NB4 (cell line): ENCODE data around the gene STAB2.

Experiments
- DNase-seq: peaks from one replicate; pipeline ENCODE4 v3.0.0; 2010; ENCODE audit warnings: low read depth
- H3K4me3 ChIP-seq: one replicate; pipeline ENCODE4 v1.5.1; 2011; ENCODE audit warnings: mild to moderate bottlenecking, low read depth, low read length, moderate library complexity
- CTCF ChIP-seq: IDR thresholded peaks from one replicate; pipeline ENCODE4 v1.5.1; 2012; ENCODE audit warnings: low read depth, low read length
- MYC ChIP-seq: IDR thresholded peaks from 2 replicates; pipeline ENCODE4 v1.6.1; 2011; ENCODE audit warnings: low read depth, low read length
- POLR2A ChIP-seq: IDR thresholded peaks from 2 replicates; pipeline ENCODE4 v1.6.1; 2011; ENCODE audit warnings: mild to moderate bottlenecking; ENCODE audit not compliant: insufficient read length; ENCODE audit errors: extremely low read depth
- TF ChIP-seq, protein P1 (sequence below): IDR thresholded peaks from 2 replicates; pipeline ENCODE4 v1.6.1; 2011; ENCODE audit warnings: low read depth, low read length

STAB2 gene

GRCh38 chr12:103768467-103769123 lies 181.5 kb downstream of the STAB2 start:
- TF ChIP-seq, protein P1, sequence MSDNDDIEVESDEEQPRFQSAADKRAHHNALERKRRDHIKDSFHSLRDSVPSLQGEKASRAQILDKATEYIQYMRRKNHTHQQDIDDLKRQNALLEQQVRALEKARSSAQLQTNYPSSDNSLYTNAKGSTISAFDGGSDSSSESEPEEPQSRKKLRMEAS: no peak
- TF ChIP-seq CTCF (no peak), MYC (no peak), POLR2A (no peak)
- no peak overlapping the region for H3K4me3 ChIP-seq
- peak; percentile 55 for DNase-seq

DNA sequence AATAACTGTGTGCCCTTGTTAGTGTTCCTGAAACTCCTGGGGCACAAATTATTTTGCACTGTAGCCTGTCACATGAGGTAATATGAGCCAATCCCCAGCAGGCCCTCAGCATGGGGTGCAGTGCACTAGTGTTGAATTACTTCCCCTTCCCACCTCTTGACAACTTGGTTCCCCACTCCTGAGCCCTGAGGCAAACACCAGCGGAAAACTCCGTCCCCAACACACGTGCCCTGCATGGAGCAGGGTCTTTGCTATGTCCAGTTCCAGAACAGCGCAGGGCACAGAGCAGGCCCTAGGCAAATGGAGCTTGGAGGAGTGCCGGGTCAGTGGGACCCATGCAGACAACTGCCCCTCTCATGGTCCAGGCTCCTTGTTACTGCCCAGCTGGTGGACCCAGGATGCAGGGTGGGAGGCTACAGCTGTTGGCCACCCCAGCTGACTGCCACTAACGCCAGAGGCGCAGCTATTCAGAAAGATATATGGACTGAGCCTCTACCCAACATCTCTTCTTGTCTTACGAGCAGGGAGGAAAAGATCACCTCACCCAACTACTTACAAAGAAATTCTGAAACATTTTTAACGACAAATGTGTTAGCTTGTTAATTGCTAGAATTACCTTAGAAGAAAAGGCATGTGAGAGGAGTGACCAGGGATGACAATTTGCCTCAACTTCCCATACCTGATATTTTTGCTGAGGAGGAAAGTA lies 182.3 kb downstream of the STAB2 start:
- no peak overlapping the region for H3K4me3 ChIP-seq
- TF ChIP-seq CTCF (no peak), POLR2A (no peak), MYC (0 out of 2 replicates have a peak, but pooled peaks have one; percentile 46)
- TF ChIP-seq, protein P1: peak; percentile 77
- peak; percentile 63 for DNase-seq

DNA sequence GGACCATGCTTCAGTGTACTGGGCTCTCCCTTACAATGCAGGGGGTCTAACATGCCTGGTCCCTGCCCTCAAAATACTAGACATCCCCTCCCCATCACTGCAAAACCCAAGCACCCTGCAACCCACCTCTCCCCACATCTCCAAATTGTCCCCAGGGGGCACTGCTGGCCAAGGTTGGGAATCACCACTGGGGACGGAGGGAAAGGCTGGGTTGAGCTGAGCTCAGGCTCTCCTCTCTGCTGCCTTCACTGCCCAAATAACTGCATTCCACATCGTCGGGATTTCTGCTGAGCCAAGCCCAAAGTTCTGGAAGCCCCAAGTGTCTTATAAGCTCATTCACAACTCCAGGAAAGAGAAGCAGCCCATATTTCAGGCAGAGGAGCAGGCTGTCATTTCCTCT lies 184.4 kb downstream of the STAB2 start:
- no peak overlapping the region for H3K4me3 ChIP-seq
- TF ChIP-seq MYC (no peak), POLR2A (no peak), CTCF (peak; percentile 33)
- TF ChIP-seq, protein P1: no peak
- peak; percentile 52 for DNase-seq

DNA sequence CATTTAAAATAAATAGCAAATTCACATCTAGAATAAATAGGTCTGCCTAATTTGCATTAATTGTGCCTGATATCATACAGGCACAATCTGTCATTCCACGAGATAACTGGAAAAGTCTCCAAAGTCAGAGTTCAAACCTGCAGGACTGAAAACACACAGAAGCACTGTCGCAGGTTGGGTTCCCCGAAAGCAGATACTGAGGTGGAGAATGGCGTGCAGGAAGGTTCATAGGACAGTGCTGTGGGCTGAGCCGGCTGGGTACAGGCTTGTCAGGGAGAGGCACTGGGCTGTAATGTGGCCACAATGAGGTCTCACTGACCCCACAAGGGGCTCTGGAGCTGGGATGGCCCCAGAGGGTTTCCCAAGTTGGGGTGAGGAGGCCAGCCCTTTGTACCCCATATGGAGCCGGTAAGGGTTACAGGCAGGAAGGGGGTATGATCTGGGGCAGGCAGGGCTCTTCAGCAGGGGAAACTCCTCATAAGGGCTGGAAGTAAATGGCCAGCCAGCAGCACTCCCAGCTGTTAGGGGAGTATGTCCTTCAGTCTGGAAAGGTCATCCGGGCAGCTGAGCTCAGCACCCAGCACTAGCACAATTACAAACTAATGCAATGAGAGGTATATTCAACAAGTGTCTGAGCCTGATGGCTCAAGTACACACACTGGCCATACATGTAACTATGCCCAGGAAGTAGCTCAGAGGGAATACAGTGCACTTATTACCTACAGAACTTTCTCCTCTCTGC lies 185.5 kb downstream of the STAB2 start:
- TF ChIP-seq, protein P1: no peak
- TF ChIP-seq MYC (no peak), POLR2A (no peak), CTCF (no peak)
- DNase-seq: no peak
- no peak overlapping the region for H3K4me3 ChIP-seq

DNA sequence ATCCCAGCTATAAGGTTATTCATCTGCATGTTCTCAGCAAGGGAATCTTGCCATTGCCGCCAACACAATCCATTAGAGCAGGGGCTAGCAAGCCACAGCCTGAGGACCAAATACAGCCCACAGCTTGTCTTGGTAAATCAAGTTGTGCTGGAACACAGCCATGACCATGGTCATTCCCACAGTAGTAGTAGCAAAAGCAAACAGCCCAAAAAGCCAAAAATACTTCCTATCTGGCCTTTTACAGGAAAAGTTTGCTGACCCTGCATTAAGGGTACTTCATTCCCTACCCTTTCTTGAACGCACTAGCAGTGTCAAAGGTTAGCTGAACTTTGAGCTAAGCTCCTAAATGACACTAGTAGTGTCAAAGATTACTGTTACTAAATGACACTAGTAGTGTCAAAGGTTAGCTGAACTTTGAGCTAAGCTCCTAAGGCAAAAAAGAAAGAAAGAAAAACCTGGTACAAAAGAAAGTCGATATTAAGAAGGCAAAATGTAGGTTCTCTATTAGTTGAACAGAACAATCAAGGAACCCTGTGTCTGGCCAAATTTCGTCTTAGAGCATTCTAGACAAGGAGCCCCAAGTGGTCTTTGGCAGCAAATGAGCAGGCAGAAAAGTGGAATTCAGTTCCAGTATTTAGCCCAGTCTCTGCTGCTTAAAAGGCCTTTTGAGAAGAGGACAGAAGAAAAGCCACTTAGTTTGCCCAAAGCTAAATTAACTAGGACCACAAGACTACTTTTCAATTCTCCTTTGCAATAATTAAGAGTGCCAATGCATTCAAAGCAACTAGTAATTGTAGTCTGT lies 186.2 kb downstream of the STAB2 start:
- DNase-seq: no peak
- no peak overlapping the region for H3K4me3 ChIP-seq
- TF ChIP-seq, protein P1: no peak
- TF ChIP-seq MYC: no peak
- TF ChIP-seq CTCF: no peak
- no peak for TF ChIP-seq POLR2A
